Progenitor cell of endocrine pancreas (in vitro differentiated cells): ENCODE measurements around the gene MAP7D3. TPM values are rescaled to one million over a fixed set of nuclear protein-coding genes. Genes with fewer than 3 reads are reported as not detected.
"Not testable (repeated sequence)": the region's sequence is repeated elsewhere in the genome, so short reads cannot be mapped to it uniquely, and the experiment has no call there.

Experiments
- DNase-seq: peaks from one replicate; pipeline ENCODE4 v3.0.0; 2021; ENCODE audit warnings: low spot score; ENCODE audit not compliant: unreplicated experiment
- H3K27ac Mint-ChIP-seq: 2 replicates; pipeline ENCODE4 v1.8.0; 2021; ENCODE audit warnings: mild to moderate bottlenecking, moderate library complexity, mixed read lengths
- H3K27me3 Mint-ChIP-seq: 2 replicates; pipeline ENCODE4 v1.8.0; 2021; ENCODE audit warnings: mixed read lengths
- H3K36me3 Mint-ChIP-seq: 2 replicates; pipeline ENCODE4 v1.8.0; 2022; ENCODE audit warnings: mixed read lengths; ENCODE audit not compliant: insufficient read depth
- H3K4me1 Mint-ChIP-seq: 2 replicates; pipeline ENCODE4 v1.8.0; 2021; ENCODE audit warnings: low read depth, mixed read lengths
- H3K4me3 Mint-ChIP-seq: 2 replicates; pipeline ENCODE4 v1.8.0; 2021; ENCODE audit warnings: low read depth, mild to moderate bottlenecking, moderate library complexity, mixed read lengths
- H3K9me3 Mint-ChIP-seq: 2 replicates; pipeline ENCODE4 v1.8.0; 2021; ENCODE audit warnings: low read depth, mixed read lengths
- CTCF ChIP-seq: fragments of 200-600 bp; sonication (generic); IDR thresholded peaks from one replicate; pipeline ENCODE4 v1.5.0; 2021; ENCODE audit warnings: antibody characterized with exemption, mild to moderate bottlenecking; ENCODE audit not compliant: unreplicated experiment
- long read RNA-seq: library from polyadenylated mRNA; unstranded; transcript quantifications from one replicate; pipeline ENCODE4 v2.0.0, GENCODE V29; 2020
- total RNA-seq: library from RNA; stranded (reverse); gene quantifications from 2 replicates; pipeline ENCODE4 v1.2.1, GENCODE V29; 2021

MAP7D3 gene
- total RNA-seq = 5.8 and 5.9 TPM in 2 replicates
- long read RNA-seq, partial matches to known transcripts = 10 of 11 reads
- long read RNA-seq, other reads (novel, unspliced or antisense) = 1 of 11 reads

GRCh38 chrX:136251041-136251991 lies at the start of gene MAP7D3:
Gene MAP7D3 (minus strand): TSS chrX:136251400. CDS start chrX:136251358, 42 bp downstream.
- no peak for TF ChIP-seq CTCF
- peaks cover 13% of the 10 kb centered on the region for H3K27me3 Mint-ChIP-seq
- no peaks in the 10 kb centered on the region for H3K9me3 Mint-ChIP-seq
- peak; percentile 25 for DNase-seq
- no peaks in the 10 kb centered on the region for H3K36me3 Mint-ChIP-seq
- peak within 1 kb of the TSS; percentile 75 for H3K4me3 Mint-ChIP-seq
- no peaks in the 10 kb centered on the region for H3K4me1 Mint-ChIP-seq
- H3K27ac Mint-ChIP-seq = peak within 1 kb of the TSS; percentile 38

- not testable (repeated sequence) for H3K4me1 Mint-ChIP-seq, H3K27ac Mint-ChIP-seq, H3K36me3 Mint-ChIP-seq, H3K4me3 Mint-ChIP-seq, H3K27me3 Mint-ChIP-seq, DNase-seq
- peaks cover 19% of the 10 kb centered on the region for H3K9me3 Mint-ChIP-seq
These were observed 49.5 kb upstream of the MAP7D3 start, which contains the start of gene ADGRG4 for GRCh38 chrX:136300721-136301120. Gene ADGRG4 (plus strand): TSS chrX:136300963. CDS start chrX:136308778, 7,815 bp downstream.

- Mint-ChIP-seq H3K4me1 (no peaks in the 10 kb centered on the region), H3K27ac (no peak overlapping the region), H3K36me3 (no peaks in the 10 kb centered on the region), H3K9me3 (peaks cover 16% of the 10 kb centered on the region), H3K27me3 (no peaks in the 10 kb centered on the region), H3K4me3 (no peak overlapping the region)
- DNase-seq = no peak
- TF ChIP-seq CTCF = no peak
These were observed 44.2 kb upstream of the MAP7D3 start for GRCh38 chrX:136295380-136295779.

GRCh38 chrX:136292656-136293055 lies 41.5 kb upstream of the MAP7D3 start:
- Mint-ChIP-seq H3K27me3 (no peaks in the 10 kb centered on the region), H3K9me3 (peaks cover 8% of the 10 kb centered on the region), H3K36me3 (no peaks in the 10 kb centered on the region), H3K4me3 (no peak overlapping the region), H3K4me1 (no peaks in the 10 kb centered on the region), H3K27ac (no peak overlapping the region)
- no peak for TF ChIP-seq CTCF
- DNase-seq = no peak

- H3K36me3 Mint-ChIP-seq = no peaks in the 10 kb centered on the region
- no peak overlapping the region for H3K27ac Mint-ChIP-seq
- no peak overlapping the region for H3K4me3 Mint-ChIP-seq
- H3K9me3 Mint-ChIP-seq = peaks cover 8% of the 10 kb centered on the region
- no peak for DNase-seq
- no peaks in the 10 kb centered on the region for H3K4me1 Mint-ChIP-seq
- H3K27me3 Mint-ChIP-seq = no peaks in the 10 kb centered on the region
- no peak for TF ChIP-seq CTCF
These were observed 40.6 kb upstream of the MAP7D3 start for GRCh38 chrX:136291824-136292223.

GRCh38 chrX:136286375-136286774 lies 35.2 kb upstream of the MAP7D3 start:
- H3K9me3 Mint-ChIP-seq = peaks cover 10% of the 10 kb centered on the region
- not testable (repeated sequence) for H3K4me1 Mint-ChIP-seq, H3K27me3 Mint-ChIP-seq, H3K36me3 Mint-ChIP-seq, DNase-seq, H3K27ac Mint-ChIP-seq, H3K4me3 Mint-ChIP-seq
